Vagina (tissue), 2 donors: ENCODE data around the gene NFIX. TPM values are rescaled to one million over a fixed set of nuclear protein-coding genes. Genes with fewer than 3 reads are reported as not detected.
A peak's percentile ranks its signal among the peaks of the same experiment; 100 is the strongest.

Source experiments
- DNase-seq, 2 donors: peaks; one replicate each; pipeline ENCODE4 v3.0.0-alpha.2; 2017; ENCODE audit errors: extremely low spot score in 2 of 2
- H3K27ac ChIP-seq: fragments of 200-600 bp; sonication (generic); one replicate; pipeline ENCODE4 v1.5.1; 2019
- H3K27me3 ChIP-seq: fragments of 200-600 bp; sonication (generic); one replicate; pipeline ENCODE4 v1.5.1; 2019
- H3K36me3 ChIP-seq, 2 donors: fragments of 200-600 bp; sonication (generic); one replicate each; pipeline ENCODE4 v1.5.1; 2017 to 2019
- H3K4me1 ChIP-seq: fragments of 200-600 bp; sonication (generic); one replicate; pipeline ENCODE4 v1.5.1; 2019
- H3K4me3 ChIP-seq, 2 donors: fragments of 200-600 bp; sonication (generic); 1 replicate in 1 of 2; 2 replicates in 1 of 2; pipeline ENCODE4 v1.5.1; 2016 to 2019
- H3K9me3 ChIP-seq: fragments of 200-600 bp; sonication (generic); one replicate; pipeline ENCODE4 v1.5.1; 2019
- CTCF ChIP-seq, 3 experiments: fragments of 450-650 bp in 2 of 3; fragments of 200-600 bp in 1 of 3; sonication (generic) in 1 of 3; IDR thresholded peaks; one replicate each; pipeline ENCODE4 v1.5.1; 2017 to 2019; ENCODE audit warnings: antibody characterized with exemption in 3 of 3, mild to moderate bottlenecking in 2 of 3, moderate library complexity in 2 of 3
- POLR2A ChIP-seq, 2 donors: fragments of 450-650 bp; IDR thresholded peaks; one replicate each; pipeline ENCODE4 v1.6.1; 2017; ENCODE audit warnings: antibody characterized with exemption in 2 of 2, mild to moderate bottlenecking in 2 of 2, moderate library complexity in 2 of 2
- POLR2AphosphoS5 ChIP-seq, 2 donors: sonication (generic); formaldehyde crosslinking; IDR thresholded peaks; one replicate each; pipeline ENCODE4 v1.9.0; 2017; ENCODE audit warnings: antibody characterized with exemption in 2 of 2, mild to moderate bottlenecking in 2 of 2, low read depth in 1 of 2; ENCODE audit not compliant: insufficient read depth in 1 of 2
- intact Hi-C: fragments of 100-400 bp; cut with DNase I; formaldehyde crosslinking; loops from one replicate; pipeline ENCODE4 v1.15.1; 2023
- total RNA-seq: library from RNA; depleted of rRNA; stranded (reverse); fragments of >200 nt; gene quantifications from one replicate; pipeline ENCODE4 v1.2.3, GENCODE V29; 2016

NFIX gene
- total RNA-seq, 1 donor from 2014 or later = 81.8 TPM

GRCh38 chr19:12965812-12966135 is 29.5 kb upstream of the NFIX start:
- DNase-seq = no peak
- Histone ChIP-seq H3K4me3 (peak overlapping the region in 1 of 2 donors; percentile 47), H3K27ac (peak overlapping the region; percentile 77), H3K36me3 (no peaks in the 10 kb centered on the region), H3K4me1 (peaks cover 5% of the 10 kb centered on the region), H3K27me3 (no peaks in the 10 kb centered on the region), H3K9me3 (no peaks in the 10 kb centered on the region)
- intact Hi-C loops = no loop called here
- TF ChIP-seq POLR2AphosphoS5 (IDR thresholded peaks at IDR 0.05; ENCODE audit: insufficient read depth in 1 of 2, low read depth in 1 of 2) (no peak), POLR2A (IDR thresholded peaks at IDR 0.05) (no peak), CTCF (IDR thresholded peaks at IDR 0.05) (no peak)

- TF ChIP-seq CTCF (IDR thresholded peaks at IDR 0.05) = no peak
- no peaks in the 10 kb centered on the region for H3K9me3 ChIP-seq
- H3K4me1 ChIP-seq = peaks cover 5% of the 10 kb centered on the region
- H3K27ac ChIP-seq = no peak overlapping the region
- intact Hi-C loops = no loop called here
- no peaks in the 10 kb centered on the region for H3K27me3 ChIP-seq
- no peak for DNase-seq
- no peak overlapping the region for H3K4me3 ChIP-seq
- no peaks in the 10 kb centered on the region for H3K36me3 ChIP-seq
Observed at GRCh38 chr19:12967907-12968306, 27.4 kb upstream of the NFIX start.

- no peaks in the 10 kb centered on the region for H3K9me3 ChIP-seq
- H3K4me3 ChIP-seq = no peak within 1 kb of the TSS
- intact Hi-C loops = no loop called here
- H3K27me3 ChIP-seq = no peaks in the 10 kb centered on the region
- no peaks in the 10 kb centered on the region for H3K36me3 ChIP-seq
- TF ChIP-seq CTCF (IDR thresholded peaks at IDR 0.05) (no peak), POLR2AphosphoS5 (IDR thresholded peaks at IDR 0.05; ENCODE audit: insufficient read depth in 1 of 2, low read depth in 1 of 2) (no peak)
- no peak within 1 kb of the TSS for H3K27ac ChIP-seq
- peaks cover 5% of the 10 kb centered on the region for H3K4me1 ChIP-seq
- DNase-seq = no peak
Observed at GRCh38 chr19:12969292-12969988, 25.8 kb upstream of the NFIX start, which contains the start of gene DAND5. TSS of gene DAND5 (plus strand) at chr19:12969576. CDS start at chr19:12969661, 85 bp downstream.

- intact Hi-C loops = no loop called here
- H3K9me3 ChIP-seq = no peaks in the 10 kb centered on the region
- H3K27me3 ChIP-seq = no peaks in the 10 kb centered on the region
- DNase-seq = no peak
- TF ChIP-seq CTCF (IDR thresholded peaks at IDR 0.05) = no peak
- no peak for TF ChIP-seq POLR2A (IDR thresholded peaks at IDR 0.05)
- no peak for TF ChIP-seq POLR2AphosphoS5 (IDR thresholded peaks at IDR 0.05; ENCODE audit: insufficient read depth in 1 of 2, low read depth in 1 of 2)
- H3K27ac ChIP-seq = no peak overlapping the region
- peaks cover 5% of the 10 kb centered on the region for H3K4me1 ChIP-seq
- no peak overlapping the region for H3K4me3 ChIP-seq
- H3K36me3 ChIP-seq = no peaks in the 10 kb centered on the region
Observed at GRCh38 chr19:12970070-12970820, 25.0 kb upstream of the NFIX start.

GRCh38 chr19:12973236-12973635 is 22.0 kb upstream of the NFIX start:
- H3K27ac ChIP-seq = no peak overlapping the region
- intact Hi-C loops = no loop called here
- H3K27me3 ChIP-seq = no peaks in the 10 kb centered on the region
- TF ChIP-seq POLR2AphosphoS5 (IDR thresholded peaks at IDR 0.05; ENCODE audit: insufficient read depth in 1 of 2, low read depth in 1 of 2) = no peak
- no peak for TF ChIP-seq POLR2A (IDR thresholded peaks at IDR 0.05)
- TF ChIP-seq CTCF (IDR thresholded peaks at IDR 0.05) = no peak
- no peak for DNase-seq
- H3K36me3 ChIP-seq = no peaks in the 10 kb centered on the region
- no peak overlapping the region for H3K4me3 ChIP-seq
- H3K4me1 ChIP-seq = peaks cover 5% of the 10 kb centered on the region
- no peaks in the 10 kb centered on the region for H3K9me3 ChIP-seq
